GM10248 (cell line): ENCODE data around the gene NQO2.

ENCODE experiments used
- CTCF ChIA-PET: fragments of 300-600 bp; sonication (Branson Sonifier 250); formaldehyde crosslinking; extraction: SDS; loops from one replicate; lab custom pipeline; 2021; ENCODE audit warnings: antibody characterized with exemption; lab: Yijun Ruan, JAX
- POLR2A ChIA-PET: fragments of 350-650 bp; sonication (Branson Sonifier 250); formaldehyde crosslinking; extraction: SDS; loops from one replicate; lab custom pipeline; 2020; ENCODE audit warnings: antibody characterized with exemption; lab: Yijun Ruan, JAX
- DNase-seq: peaks from one replicate; pipeline ENCODE4 v3.0.0; 2012; ENCODE audit errors: extremely low spot score
- TF ChIP-seq, protein P1 (sequence below): IDR thresholded peaks from 2 replicates; pipeline ENCODE4 v1.5.1; 2012; ENCODE audit warnings: mild to moderate bottlenecking, low read depth; ENCODE audit errors: extremely low read depth, missing control alignments, control extremely low read depth

Gene NQO2

GRCh38 chr6:2961506-2961905 lies 38.2 kb upstream of the NQO2 start:
- TF ChIP-seq, protein P1, sequence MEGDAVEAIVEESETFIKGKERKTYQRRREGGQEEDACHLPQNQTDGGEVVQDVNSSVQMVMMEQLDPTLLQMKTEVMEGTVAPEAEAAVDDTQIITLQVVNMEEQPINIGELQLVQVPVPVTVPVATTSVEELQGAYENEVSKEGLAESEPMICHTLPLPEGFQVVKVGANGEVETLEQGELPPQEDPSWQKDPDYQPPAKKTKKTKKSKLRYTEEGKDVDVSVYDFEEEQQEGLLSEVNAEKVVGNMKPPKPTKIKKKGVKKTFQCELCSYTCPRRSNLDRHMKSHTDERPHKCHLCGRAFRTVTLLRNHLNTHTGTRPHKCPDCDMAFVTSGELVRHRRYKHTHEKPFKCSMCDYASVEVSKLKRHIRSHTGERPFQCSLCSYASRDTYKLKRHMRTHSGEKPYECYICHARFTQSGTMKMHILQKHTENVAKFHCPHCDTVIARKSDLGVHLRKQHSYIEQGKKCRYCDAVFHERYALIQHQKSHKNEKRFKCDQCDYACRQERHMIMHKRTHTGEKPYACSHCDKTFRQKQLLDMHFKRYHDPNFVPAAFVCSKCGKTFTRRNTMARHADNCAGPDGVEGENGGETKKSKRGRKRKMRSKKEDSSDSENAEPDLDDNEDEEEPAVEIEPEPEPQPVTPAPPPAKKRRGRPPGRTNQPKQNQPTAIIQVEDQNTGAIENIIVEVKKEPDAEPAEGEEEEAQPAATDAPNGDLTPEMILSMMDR: no peak
- no peak for DNase-seq
- ChIA-PET POLR2A (no interaction called here), CTCF (no interaction called here)

DNA sequence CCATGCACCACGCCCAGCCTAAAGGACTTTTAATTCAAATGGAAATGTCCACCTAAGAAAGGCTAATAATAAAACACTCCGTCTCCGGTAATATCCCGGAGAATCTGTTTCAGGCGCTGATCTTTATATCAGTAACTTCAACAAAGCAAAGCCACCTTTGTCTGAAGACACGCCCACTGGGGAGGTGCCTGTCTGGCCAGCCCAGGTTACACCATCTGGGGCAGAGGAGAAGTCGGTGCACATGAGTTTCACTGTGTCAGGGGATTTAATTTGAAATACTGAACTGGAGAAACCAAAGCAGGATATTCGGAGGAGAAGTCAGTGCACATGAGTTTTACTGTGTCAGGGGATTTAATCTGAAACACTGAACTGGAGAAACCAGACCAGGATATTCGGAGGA lies 37.7 kb upstream of the NQO2 start:
- POLR2A ChIA-PET: no interaction called here
- TF ChIP-seq, protein P1: no peak
- DNase-seq: no peak
- CTCF ChIA-PET: interaction anchor here (1.5 to 1.6 kb wide), 2 partner anchors 9 to 18 kb away, joined by 5 read pairs; no protein-coding TSS in a partner anchor

DNA sequence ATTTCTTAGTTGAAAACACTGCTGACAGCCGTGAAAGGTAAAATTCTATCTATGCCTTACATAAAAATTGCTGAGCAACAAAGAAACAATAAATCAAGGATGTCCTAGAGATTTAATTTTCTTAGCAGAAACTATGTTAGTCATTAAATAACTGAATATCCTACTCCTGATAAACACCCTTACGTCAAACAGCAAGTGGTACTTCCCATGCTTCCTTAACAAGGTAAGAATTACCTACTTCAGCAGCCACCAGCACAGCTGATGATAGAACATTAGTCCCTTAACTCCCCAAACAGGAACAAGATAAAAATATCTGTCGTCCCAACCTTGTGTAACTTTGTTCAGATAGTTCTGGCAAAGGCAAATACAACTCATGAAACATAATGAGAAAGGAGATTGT lies 37.1 kb upstream of the NQO2 start:
- DNase-seq: no peak
- TF ChIP-seq, protein P1: no peak
- ChIA-PET POLR2A (no interaction called here), CTCF (interaction anchor here (1.3 to 1.6 kb wide), 3 partner anchors 10 to 171 kb away, joined by 3 to 5 read pairs (median 5); no protein-coding TSS in a partner anchor)

DNA sequence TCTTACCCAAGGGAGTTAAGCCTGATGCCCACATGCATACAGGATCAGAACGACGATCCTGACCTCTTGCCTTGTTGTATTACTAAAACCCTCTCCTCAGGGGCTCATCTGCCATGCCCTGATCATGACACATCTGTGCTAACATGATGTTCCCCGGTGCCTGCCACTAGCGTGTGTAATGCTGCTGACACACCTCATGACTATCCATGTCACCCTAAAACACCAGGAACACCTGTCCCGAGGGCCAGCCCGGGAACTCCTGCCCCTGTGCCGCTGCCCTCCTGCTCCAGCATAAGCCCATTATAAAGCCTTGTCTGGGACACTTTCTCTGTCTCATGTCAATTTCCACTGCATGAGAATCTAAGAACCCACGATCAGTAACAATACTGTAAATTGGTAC lies 35.9 kb upstream of the NQO2 start:
- no peak for DNase-seq
- POLR2A ChIA-PET: no interaction called here
- TF ChIP-seq, protein P1: no peak
- CTCF ChIA-PET: interaction anchor here (1.3 to 1.5 kb wide), 2 partner anchors 17 to 172 kb away, joined by 3 to 5 read pairs; no protein-coding TSS in a partner anchor

GRCh38 chr6:2964793-2965505 lies 34.7 kb upstream of the NQO2 start:
- TF ChIP-seq, protein P1: no peak
- DNase-seq: no peak
- POLR2A ChIA-PET: no interaction called here
- CTCF ChIA-PET: interaction anchor here (1.1 to 2.0 kb wide), 7 partner anchors 10 to 133 kb away, joined by 3 to 5 read pairs (median 3); no protein-coding TSS in a partner anchor

DNA sequence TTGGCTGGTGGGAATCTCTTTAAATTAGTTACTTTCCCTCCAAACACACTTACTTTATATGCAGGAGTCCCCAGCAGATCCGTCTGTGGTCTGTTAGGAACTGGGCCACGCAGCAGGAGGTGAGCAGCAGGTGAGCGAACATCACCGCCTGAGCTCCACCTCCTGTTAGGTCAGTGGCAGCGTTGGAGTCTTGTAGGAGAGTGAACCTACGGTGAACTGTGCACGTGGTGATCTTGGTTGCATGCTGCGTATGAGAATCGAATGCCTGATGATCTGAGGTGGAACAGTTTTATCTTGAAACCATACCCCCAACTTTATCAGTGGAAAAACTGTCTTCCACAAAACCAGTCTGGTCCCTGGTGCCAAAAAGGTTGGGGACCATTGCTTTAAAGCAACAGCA lies 33.3 kb upstream of the NQO2 start:
- POLR2A ChIA-PET: no interaction called here
- CTCF ChIA-PET: interaction anchor here (1.1 to 2.0 kb wide), 7 partner anchors 9 to 135 kb away, joined by 3 to 5 read pairs (median 3); no protein-coding TSS in a partner anchor

More for the DNA sequence above, 33.3 kb upstream of the NQO2 start:
- no peak for DNase-seq
- TF ChIP-seq, protein P1: no peak
